Fibroblast of the aortic adventitia (primary cell): ENCODE results near the gene NSUN7. TPM values are rescaled to one million over a fixed set of nuclear protein-coding genes. Genes with fewer than 3 reads are reported as not detected.

Experiments used
- DNase-seq: peaks from one replicate; pipeline ENCODE4 v3.0.0-alpha.2; 2010; ENCODE audit warnings: low read depth
- H3K4me3 ChIP-seq: 2 replicates; pipeline ENCODE4 v1.5.1; 2011; ENCODE audit warnings: low read depth, mild to moderate bottlenecking, control low read depth, low read length, moderate library complexity
- total RNA-seq: library from RNA; depleted of rRNA; stranded (reverse); fragments of >200 nt; gene quantifications from 2 replicates; pipeline ENCODE4 v1.2.3, GENCODE V29; 2012; ENCODE audit warnings: low replicate concordance
- TF ChIP-seq, protein P1 (sequence below): IDR thresholded peaks from 2 replicates; pipeline ENCODE4 v1.5.1; 2011; ENCODE audit warnings: mild to moderate bottlenecking, low read length, control low read depth, inconsistent platforms; ENCODE audit not compliant: insufficient read depth

The NSUN7 gene
- total RNA-seq, 1 donor = under 0.01 TPM

DNA sequence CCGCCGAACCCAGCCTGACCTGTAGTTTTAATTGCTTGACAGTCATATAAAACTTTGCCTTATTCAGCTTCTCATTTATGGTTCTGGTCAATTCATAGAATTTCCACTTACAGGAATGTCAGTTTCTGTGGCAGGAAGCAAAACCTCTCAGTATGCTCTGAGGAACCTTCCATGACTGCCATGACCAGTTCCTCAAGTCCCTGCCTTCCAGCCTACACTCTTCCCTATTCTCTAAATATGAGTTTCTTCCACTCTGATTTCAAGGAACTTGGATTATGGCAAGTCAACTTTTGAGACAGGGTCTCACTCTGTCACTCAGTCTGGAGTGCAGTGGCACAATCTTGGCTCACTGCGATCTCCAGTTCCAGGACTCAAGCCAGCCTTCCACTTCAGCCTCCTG is 26.0 kb upstream of the NSUN7 start:
- TF ChIP-seq, protein P1, sequence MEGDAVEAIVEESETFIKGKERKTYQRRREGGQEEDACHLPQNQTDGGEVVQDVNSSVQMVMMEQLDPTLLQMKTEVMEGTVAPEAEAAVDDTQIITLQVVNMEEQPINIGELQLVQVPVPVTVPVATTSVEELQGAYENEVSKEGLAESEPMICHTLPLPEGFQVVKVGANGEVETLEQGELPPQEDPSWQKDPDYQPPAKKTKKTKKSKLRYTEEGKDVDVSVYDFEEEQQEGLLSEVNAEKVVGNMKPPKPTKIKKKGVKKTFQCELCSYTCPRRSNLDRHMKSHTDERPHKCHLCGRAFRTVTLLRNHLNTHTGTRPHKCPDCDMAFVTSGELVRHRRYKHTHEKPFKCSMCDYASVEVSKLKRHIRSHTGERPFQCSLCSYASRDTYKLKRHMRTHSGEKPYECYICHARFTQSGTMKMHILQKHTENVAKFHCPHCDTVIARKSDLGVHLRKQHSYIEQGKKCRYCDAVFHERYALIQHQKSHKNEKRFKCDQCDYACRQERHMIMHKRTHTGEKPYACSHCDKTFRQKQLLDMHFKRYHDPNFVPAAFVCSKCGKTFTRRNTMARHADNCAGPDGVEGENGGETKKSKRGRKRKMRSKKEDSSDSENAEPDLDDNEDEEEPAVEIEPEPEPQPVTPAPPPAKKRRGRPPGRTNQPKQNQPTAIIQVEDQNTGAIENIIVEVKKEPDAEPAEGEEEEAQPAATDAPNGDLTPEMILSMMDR = no peak
- H3K4me3 ChIP-seq = no peak overlapping the region
- DNase-seq = no peak

DNA sequence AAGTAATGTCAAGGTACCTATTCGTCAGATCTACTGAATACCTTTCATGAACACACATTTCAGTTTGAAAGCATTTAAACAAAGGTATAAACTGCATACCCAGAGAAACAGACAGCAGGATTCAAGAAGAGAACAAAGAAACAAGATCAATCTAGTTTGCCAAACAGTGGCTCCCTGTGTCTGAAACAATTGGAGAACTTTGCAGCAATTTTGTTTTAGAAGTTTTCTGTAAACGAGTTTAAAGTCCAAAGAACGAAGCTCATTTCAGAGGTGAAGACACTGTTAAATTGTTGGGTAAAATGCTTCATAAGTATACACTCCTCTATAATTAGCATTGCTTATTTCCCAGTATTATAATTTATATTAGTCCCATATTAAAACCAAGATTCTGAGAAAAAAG is 21.4 kb upstream of the NSUN7 start:
- DNase-seq = no peak
- no peak overlapping the region for H3K4me3 ChIP-seq
- TF ChIP-seq, protein P1 = no peak

DNA sequence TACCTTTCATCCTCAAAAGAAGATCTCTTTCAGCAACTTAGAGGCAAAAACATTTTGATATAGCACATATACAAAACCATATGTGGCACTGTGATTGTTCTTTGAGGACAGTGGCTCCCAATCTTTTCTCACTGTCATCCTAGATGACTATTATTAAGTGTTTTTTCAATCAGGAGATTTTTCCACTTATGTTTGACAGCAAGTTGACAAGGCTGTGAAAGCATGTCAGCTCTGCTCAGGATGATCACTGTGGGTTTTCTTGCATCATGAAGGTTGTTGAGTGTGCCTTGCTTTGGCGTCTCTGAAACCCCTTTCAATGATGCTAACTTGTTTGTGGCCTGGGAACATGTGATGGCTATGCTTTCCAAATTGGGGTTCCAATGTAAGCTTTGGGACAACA is 20.2 kb upstream of the NSUN7 start:
- TF ChIP-seq, protein P1 = no peak
- DNase-seq = no peak
- H3K4me3 ChIP-seq = no peak overlapping the region

GRCh38 chr4:40730091-40730679 is 19.6 kb upstream of the NSUN7 start:
- DNase-seq = no peak
- TF ChIP-seq, protein P1 = no peak
- no peak overlapping the region for H3K4me3 ChIP-seq

DNA sequence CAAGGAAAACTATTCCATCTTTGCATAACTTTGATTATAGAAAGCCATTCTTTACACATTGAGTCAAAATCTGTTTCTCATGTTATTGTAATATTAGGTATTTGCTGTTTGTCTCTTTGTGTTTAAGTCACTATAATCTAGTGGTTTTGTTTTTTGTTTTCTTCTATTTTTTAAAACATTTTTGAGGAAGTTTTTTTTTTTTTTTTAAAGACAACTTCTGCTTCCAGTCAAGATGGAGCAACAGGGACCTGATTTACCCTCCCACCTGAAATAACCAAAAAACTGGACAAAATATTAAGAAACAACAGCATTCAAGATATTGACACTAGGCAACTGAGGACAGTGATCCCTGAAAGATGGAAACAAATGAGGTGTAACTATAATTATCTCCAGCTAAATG is 18.4 kb upstream of the NSUN7 start:
- TF ChIP-seq, protein P1 = no peak
- DNase-seq = no peak
- H3K4me3 ChIP-seq = no peak overlapping the region

DNA sequence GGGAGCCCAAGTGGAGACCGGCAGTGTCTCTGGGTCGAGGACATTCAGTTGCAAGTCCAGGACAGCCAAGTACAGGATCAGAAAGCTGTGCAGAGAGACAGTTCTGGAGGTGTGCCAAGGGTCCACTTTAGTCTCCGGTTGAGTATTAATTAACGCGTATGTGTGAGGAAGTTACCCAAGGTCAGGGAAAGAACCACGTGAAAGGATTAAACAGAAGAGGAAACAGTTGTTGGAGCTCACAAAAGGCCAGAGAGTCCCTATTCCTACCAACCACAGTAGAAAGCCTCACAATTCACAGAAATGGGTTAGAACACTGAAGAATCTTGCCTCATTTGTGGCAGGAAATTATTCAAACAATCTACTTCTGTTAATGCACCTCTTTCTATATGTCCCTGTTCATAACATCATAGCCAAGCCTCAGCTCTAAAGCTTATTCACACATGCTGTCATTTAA is 17.9 kb upstream of the NSUN7 start:
- TF ChIP-seq, protein P1 = no peak
- H3K4me3 ChIP-seq = no peak overlapping the region
- DNase-seq = no peak

- TF ChIP-seq, protein P1 = no peak
- no peak for DNase-seq
- H3K4me3 ChIP-seq = no peak overlapping the region
Measured at GRCh38 chr4:40733752-40734151, 16.0 kb upstream of the NSUN7 start.
